ELF-1 (cell line): ENCODE results near the gene WBP1.
A peak's percentile ranks its signal among the peaks of the same experiment; 100 is the strongest.
"Not testable (repeated sequence)": the region's sequence is repeated elsewhere in the genome, so short reads cannot be mapped to it uniquely, and the experiment has no call there.

Experiments used
- DNase-seq: peaks from one replicate; pipeline ENCODE4 v3.0.0-alpha.2; 2016; ENCODE audit warnings: low read depth, low spot score

Gene WBP1

DNA sequence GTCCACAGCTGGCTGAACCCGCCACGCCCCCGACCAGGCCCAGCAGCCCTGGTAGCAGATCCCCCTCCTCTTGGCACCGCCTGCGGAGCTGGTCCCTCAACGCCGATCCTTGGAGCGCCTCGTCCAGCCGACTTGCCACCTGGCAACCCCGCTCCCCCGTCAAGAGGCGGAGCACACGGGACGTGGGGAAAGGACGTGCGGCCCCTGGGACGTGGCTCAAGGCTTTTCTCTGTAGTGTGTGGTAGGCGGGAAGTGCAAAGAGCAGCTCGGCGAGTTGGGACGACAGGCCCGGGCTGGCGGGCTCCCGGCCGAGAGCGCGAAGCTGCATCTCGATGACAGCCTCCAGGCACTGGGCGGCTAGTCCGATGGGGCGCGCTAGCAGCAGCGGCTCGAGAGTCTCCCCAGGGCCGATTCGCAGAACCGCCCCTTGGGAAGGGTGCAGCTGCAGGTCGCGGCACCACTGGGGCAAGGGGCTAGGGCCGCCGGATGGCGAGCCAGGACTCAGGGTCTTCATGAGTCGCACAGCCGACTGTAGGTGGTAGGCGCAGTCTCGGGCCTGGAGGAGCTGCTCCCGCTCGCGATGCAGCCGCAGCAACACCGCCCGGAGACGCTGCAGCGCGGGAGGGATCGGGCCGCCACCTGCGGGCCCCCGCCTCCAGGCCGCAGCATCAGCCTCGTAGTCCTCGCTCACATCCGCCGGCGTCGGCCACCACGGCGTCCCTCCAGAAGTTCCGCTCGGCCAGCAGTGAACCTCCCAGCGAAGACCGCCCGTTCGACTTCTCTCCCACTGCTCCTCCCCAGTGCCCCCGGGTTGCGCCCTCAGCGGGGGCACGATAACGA is 23.9 kb downstream of the WBP1 start:
- no peak for DNase-seq

DNA sequence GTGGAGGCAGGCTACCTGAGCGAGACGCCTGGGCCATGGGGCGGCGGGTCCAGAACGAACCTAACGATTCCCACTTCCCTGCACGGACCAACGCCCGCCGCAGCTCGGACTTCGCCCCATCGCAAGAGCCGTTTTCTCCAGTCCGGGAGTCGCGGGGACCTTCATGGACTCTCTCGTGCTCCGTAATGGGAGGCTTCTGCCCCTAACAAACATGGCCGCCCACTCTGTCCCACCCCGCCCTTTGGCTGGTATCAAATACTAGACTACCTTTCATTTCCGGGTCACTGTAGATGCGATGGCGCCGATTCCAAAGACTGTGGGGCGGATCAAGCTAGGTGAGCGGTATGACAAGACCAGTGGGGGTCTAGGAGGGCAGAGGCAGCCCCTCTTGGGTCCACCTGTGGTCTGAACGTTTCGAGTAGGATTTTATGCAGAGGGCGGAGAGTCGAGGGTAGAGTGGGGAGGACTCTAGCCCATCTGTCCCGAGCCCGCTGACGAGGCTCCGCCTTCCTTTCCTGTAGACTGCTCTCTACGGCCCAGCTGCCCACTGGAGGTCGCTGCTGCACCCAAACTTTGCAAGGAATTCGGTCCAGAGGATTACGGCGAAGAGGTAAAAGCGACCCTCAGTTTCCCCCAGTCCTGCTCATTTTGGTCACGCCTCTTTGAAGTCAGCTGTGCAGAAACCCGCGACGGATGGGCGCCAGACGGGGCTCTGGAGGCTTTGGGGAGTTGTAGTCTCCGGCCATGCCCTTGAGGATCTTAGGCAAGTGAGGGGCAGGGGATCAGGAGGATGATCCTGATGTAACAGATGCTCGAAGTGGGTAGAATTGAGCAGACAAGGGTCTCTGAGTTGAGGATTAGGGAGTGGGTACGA is 24.8 kb downstream of the WBP1 start, which contains the start of the genes CCDC142 and TTC31:
Gene CCDC142 (minus strand): TSS at position 198 of the 874 bp plus-strand sequence. CDS start 161 bp downstream, at position 37.
Gene TTC31 (plus strand): TSS at position 281 of the 874 bp plus-strand sequence. CDS start 15 bp downstream, at position 296.
- DNase-seq = peak; percentile 97

DNA sequence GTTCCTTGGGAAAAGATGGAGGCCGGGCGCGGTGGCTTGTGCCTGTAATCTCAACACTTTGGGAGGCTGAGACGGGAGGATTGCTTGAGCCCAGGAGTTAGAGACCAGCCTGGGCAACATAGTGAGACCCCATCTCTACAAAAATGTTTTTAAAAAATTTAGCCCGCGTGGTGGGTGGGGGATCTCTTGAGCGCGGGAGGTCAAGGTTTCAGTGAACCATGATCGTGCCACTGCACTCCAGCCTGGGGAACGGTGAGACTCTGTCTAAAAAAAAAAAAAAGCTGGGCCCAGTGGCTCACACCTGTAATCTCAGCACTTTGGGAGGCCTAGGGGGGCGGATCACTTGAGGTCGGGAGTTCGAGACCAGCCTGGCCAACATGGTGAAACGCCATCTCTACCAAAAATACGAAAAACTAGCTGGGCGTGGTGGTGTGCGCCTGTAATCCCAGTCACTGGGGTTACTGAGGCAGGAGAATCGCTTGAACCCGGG is 25.5 kb downstream of the WBP1 start:
- DNase-seq = not testable (repeated sequence)

- no peak for DNase-seq
Measured at GRCh38 chr2:74486141-74486540, 27.9 kb downstream of the WBP1 start.

- no peak for DNase-seq
Measured at GRCh38 chr2:74488643-74489481, 30.6 kb downstream of the WBP1 start.

GRCh38 chr2:74489906-74490305 is 31.7 kb downstream of the WBP1 start:
- DNase-seq = no peak

- DNase-seq = no peak
Measured at GRCh38 chr2:74491648-74492544, 33.7 kb downstream of the WBP1 start.

- no peak for DNase-seq
Measured at GRCh38 chr2:74493546-74493945, 35.3 kb downstream of the WBP1 start.

DNA sequence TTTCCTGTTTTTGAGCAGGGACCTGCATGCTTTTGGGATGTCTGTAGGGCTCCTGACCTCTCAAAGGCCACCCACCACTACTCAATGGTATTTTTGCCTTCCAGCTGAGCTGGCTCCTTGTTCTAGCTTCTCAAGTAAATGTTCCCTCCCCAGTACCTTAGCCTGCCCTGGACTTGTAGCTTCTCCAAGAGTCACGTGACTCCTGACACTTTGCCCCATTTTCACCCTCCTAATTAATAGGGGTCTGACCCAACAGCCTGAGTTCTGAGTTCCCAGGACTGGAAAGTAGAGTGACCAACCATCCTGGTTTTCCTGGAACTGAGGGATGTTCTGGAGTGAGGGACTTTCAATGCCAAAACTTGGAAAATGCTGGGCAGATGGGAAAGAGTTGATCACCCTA is 37.2 kb downstream of the WBP1 start:
- no peak for DNase-seq

DNA sequence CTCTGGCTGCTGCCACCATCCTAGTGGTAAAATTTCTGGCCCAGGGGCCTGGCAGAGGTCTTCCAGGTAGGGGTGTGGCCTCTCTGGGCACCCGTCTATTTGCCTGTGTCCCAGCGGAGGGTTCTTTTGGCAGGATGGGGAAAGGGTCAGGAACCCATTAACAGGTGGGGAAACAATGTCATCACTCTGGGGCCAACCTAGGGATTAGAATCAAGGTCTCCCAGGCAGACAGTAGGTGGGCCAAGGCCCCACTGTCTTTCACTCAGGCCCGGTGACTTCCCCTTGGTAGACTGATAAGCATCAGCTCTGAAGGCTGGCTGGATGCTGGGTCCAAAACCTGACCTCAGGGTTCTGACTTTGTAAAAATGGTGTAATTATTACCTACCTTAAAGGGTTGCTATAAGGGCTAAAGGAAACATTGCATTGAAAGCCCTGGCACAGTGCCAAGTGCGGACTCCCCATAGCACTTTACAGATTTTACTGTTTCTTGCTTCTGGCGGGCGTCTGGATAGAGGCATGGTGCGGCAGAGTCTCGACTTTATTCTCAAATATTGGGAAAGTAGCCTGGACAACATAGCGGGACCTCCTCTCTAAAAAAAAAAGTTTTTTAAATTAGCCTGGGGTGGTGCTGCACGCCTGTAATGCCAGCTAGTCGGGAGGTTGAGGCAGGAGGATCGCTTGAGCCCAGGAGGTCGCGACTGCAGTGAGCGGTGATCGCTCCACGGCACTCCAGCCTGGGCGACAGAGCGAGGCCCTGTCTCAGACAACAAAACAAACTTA is 38.9 kb downstream of the WBP1 start:
- no peak for DNase-seq

- peak; percentile 81 for DNase-seq
Measured at GRCh38 chr2:74497777-74498499, 39.7 kb downstream of the WBP1 start.

GRCh38 chr2:74498500-74499266 is 40.4 kb downstream of the WBP1 start:
- peak; percentile 89 for DNase-seq

DNA sequence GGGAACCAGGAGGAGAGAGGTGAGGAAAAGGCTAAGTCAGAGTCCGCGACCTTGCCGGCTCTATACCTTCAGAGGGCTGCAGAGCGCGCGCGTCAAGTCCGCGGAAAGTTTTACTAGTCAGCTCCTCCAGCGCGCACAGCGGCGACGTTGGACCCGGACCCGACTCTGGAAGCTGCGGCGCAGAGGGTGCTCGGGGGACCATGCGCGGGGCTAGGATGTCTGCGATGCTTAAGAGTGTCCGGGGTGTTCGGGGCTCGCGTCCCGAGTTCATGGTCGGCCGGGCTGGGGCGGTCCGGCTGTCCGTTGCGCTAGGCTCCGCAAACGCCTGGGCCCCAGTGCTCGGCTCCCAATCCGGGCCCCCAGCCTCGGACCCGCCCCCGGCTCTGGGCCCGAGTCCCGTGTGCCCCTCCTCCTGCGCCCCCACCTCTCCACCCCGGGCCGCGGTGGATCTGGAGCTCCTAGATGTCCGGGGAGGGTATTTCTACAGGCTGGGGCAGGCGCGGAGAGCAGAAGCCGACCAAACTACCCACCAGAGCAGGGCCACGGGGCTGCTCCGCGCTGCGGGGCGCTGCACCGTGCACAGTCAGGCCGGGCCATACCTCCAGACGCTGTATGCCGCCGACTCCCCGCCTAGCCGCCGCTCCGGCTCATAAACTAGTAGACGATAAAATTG is 41.2 kb downstream of the WBP1 start, which contains the start of gene LBX2:
Gene LBX2 (minus strand): TSS at position 337 of the 673 bp plus-strand sequence. CDS start 66 bp downstream, at position 271.
- peak; percentile 34 for DNase-seq

DNA sequence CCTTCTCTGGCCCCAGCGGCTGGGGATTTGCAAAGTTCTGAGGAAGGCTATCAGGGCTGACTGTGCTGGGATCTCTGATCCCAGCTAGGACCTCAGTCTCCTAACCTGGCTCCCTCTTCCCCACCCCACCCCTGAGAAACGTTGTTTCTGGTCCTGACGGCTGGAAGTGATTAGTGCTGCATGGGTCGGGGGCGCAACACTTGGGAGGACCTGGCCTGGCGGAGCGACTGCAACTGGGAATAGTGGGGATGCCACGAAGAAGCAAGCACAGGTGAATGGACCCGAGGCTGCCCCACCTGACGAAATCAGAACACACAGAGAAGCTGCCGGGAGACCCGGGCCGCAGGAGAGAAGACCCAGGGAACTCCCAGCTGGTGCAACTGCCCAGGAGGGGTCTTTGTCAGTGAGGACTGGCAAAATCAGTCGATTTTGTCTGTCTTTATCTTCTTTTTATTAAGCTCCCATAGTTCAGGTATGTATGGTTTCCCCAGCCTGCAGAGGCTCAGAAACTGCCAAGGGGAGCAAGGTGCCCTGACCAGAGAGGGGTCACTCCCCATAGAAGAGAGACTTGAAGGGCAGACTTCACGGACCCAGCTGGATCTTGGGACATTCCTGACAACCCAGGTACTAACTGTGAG is 41.8 kb downstream of the WBP1 start:
- DNase-seq = no peak

DNA sequence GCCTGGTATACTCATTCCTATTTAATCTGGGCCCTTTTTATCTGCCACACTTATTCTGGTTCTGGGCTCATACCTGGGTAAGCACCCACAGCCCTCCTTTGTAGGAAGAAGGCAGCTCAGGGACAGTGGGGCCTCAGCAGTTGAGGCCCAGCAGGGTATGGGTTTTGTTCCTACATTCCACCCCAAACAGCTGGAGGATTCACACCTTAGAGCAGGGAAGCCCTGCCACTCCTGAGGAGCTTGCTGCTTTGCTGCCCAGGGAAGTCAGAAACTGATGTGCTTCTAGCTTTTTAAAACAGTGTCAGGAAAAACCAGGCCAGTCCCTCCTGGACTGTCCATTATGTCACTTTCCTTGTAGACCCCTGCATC is 42.3 kb downstream of the WBP1 start:
- DNase-seq = no peak

- peak; percentile 10 for DNase-seq
Measured at GRCh38 chr2:74501335-74502071, 43.3 kb downstream of the WBP1 start.
